NK-92 (cell line): Measurements from ENCODE around the gene CC2D1A.

ENCODE experiments used
- DNase-seq: peaks from one replicate; lab custom pipeline; 2025; ENCODE audit not compliant: unreplicated experiment; lab: John Stamatoyannopoulos, UW

CC2D1A gene

GRCh38 chr19:13978351-13979243 lies 72.6 kb downstream of the CC2D1A start:
- no peak for DNase-seq

GRCh38 chr19:13979244-13979615 lies 73.2 kb downstream of the CC2D1A start:
- DNase-seq, result no peak

- DNase-seq, result no peak
Observed at GRCh38 chr19:13979686-13980085, 73.7 kb downstream of the CC2D1A start.

- DNase-seq, result no peak
Observed at GRCh38 chr19:13980340-13980739, 74.3 kb downstream of the CC2D1A start.
